DMS153 treated with DMSO at 0.1 percent for 48 hours (cell line): Measurements from ENCODE around the gene SYNPO2.

Experiments
- DNase-seq: peaks from one replicate; lab custom pipeline; 2025; ENCODE audit not compliant: unreplicated experiment; lab: John Stamatoyannopoulos, UW

Gene SYNPO2

GRCh38 chr4:119104644-119105273, 216.1 kb downstream of the SYNPO2 start:
- DNase-seq: no peak

GRCh38 chr4:119105605-119106004, 217.0 kb downstream of the SYNPO2 start:
- DNase-seq: no peak

GRCh38 chr4:119106036-119107000, 217.7 kb downstream of the SYNPO2 start:
- DNase-seq: no peak

GRCh38 chr4:119110121-119110520, 221.5 kb downstream of the SYNPO2 start:
- no peak for DNase-seq
